Cerebellar nuclear complex (tissue), 1 donor: Measurements from ENCODE around the gene CD200.

ENCODE experiments used
- DNase-seq, 2 experiments: peaks; one replicate each; lab custom pipeline; 2025; lab: John Stamatoyannopoulos, UW

The CD200 gene

DNA sequence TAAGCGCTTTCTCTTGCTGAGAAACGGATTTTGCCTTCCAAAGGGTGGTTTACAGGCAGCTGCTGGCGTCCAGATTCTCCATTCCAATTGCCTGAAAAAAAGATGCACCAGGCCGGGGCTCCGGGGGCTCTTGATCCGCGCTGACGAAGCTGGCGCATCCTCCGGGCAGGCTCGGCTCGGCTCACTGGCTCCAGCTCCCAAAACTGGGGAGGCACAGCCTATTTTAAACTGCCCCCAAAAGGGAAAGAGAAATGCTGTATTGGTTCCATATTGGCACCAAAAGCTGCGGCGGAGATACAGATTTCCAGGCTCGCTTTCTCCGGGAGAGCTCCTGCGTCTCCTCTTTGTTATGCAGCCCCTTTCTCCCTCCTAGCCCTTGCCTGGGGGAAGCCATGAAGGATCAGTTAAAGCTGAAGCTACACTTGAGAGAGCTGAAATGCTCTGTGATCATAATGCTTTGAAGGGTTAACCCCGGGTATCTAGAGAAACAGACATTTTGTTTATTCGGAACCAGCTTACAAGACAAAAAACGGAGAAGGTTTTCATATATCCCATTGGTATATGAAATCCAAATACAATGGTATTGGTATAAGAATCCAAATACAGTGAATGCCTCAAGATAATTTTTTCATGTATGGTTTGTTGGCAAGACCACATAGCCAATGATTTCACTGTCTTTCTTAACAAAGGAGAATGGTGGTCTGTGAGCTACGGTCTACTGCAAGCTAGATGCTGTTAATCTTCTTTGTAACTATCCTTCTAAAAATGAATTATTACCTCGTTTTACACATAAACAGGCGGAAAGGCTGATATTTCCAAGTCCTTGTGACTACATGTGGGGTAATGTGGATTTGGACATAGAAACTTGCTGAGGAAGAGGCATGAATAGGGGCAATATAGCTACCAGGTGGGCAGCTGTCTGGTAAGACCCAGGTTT, 693 bp downstream of the CD200 start:
- DNase-seq: peak; percentile 18 to 47

DNA sequence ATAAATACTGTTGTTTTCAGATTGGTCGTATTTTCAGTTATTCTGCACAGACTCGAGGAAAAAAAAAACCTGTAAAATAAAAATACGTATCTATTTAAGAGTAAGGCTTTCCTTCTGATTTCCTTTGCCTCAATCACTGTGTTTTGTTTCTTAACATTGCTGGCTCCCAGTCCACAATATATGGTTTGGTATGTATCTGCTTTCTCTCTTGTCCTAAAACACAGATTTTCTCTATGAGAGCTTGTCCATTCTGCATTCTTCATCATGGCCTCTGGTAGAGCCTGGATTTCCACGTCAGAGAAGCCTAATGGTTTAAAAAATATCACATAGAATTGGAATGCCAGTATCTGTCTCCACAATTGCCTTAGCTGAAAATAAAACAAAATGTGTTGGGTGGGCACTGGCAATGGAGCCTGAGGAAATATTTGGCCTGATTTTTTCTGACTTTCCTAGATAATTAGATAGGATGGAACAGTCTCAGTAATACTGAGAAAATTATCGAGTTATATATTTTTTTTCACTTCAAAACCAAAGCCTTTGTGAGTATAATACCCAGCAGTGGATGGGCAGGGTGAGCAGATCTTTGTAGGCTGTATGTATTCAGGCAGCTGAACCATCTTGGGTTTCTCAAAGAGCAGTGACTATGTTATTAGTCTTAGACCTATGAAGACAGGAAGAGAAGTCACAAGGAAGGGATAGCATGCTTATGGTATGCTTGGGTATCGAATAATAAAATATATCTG, 1.9 kb downstream of the CD200 start:
- DNase-seq: no peak

DNA sequence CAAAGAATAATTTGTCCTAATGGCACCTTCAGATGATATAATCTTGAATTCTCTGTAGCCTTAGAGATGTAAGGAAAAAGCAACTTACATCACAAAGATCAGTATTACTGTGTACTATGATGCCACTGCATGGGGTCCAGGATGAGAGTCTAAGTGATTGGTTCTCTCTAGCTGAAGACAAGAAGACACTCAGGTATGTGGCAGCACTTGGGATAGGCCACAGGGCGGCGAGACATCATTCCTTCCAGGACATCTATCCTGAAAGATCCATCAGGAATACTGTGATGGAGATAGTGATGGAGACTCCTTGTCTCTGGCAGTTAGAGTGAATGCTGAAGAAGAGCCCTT, 2.5 kb downstream of the CD200 start:
- no peak for DNase-seq

DNA sequence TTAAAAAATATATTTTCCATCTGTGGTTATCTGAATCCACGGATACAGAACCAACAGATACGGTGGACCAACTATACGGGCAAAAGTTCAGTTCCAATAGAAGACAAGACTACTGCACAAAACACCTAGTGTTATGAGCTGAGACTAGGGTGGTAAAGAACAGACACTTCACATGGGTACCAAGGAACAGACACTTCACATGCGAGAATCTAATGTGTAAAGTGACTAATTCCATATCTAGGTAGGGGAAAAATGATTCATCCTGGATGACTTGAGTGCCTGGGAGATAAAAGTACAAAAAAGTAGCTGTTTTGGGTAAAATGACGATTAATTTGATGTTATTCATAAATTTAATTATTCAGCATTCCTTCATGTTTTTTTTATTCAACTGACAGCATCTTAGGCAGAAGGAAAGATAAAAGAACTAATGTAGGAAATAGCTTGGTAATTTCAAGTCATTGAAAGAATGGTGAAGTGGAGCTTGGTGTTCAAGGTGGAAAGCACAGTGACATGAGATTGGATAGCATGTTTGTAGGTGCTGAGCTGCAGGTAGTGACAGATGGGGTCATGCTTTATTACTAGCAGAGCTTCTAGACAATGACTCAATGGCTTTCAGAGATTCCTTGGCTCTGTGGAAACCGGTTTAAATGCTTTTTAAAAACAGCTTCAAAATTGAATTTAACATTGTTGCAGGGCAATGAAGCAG, 5.2 kb downstream of the CD200 start:
- DNase-seq: no peak

DNA sequence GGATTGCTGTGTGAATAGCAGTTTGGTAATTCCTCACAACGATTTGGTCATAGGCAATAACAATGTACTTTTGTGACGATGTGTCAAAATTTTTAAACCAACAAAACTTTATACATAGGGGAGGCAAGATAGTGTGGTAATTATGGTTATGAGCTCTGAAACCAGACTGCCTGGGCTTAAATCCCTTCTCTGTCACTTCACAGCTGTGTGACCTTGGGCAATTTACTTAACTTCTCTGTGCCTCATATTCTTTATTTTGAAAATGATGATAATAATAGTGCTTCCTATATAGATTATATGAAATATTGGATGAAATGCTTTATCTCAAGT, 5.7 kb downstream of the CD200 start:
- no peak for DNase-seq

DNA sequence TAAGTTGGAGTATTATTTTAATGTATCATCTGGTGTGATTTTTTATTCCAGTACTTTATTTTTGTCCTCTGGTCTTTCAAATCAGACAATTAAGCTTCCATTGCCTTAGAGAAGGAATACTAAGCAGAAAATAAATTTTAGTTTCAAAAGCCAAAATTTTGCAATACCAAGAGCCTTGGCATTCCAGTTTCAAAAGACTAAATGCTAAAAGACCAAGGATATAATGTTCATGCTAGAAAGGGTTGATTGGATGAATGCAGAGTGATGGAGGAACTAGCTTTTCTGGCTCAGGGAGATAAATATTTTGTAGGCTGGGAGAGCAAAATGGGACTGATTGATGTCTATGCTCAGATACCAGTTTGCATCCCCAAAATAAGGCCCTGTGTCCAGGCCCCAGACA, 6.2 kb downstream of the CD200 start:
- DNase-seq: no peak

DNA sequence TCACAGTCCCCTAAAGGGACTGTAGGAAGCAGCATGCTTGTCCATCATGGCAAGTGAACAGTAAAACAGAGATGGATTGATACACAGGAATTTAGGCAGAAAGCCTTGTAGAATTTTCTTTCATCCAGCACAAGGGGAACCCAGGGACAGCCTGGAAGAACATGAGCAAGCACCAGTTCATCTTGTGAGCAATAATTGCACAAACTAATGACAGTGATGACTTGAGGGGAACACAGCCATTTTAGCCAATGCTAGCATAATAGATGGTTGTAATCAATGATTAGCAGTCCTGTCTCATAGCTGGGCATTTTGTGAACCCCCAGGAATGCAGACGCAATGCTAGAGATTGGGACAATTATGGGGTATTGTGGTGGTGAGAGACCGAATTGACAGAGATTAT, 6.7 kb downstream of the CD200 start:
- DNase-seq: no peak

DNA sequence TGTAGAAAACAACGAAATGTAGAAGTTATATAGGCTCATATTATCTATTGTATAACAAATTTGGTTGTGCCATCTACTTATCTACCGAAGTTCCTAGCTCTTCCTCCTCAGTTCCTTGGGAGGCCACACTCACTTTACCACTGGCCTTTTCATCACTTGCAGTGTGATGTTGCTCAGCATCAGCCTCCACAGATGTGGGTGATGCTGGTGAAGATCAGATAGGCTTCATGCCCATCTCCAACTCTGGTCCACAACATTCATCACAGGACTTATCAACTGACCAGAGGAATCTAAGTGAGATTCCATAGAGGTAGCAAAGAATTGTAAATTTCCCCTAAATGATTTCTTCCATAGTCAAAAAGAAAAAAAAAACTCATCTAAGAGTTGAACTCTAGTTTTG, 8.4 kb downstream of the CD200 start:
- no peak for DNase-seq

DNA sequence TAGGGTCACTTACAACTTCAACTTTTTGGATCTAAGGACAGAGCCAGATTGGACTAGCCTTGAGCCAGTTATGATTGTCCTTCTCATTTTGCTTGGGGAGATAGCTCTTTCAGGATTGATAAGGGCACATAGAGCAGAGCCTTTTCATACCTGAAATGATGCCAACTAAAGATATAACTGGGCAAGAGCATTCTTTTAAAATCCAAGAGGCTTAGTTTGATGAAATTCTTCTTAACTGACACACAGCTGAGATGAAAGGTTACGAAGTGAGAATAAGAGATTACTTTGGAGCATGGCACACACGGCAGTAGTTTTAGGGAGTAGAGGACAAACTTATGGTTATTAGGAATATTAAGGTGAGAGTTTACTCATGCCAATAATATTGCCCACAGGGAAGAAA, 12.7 kb downstream of the CD200 start:
- DNase-seq: no peak

DNA sequence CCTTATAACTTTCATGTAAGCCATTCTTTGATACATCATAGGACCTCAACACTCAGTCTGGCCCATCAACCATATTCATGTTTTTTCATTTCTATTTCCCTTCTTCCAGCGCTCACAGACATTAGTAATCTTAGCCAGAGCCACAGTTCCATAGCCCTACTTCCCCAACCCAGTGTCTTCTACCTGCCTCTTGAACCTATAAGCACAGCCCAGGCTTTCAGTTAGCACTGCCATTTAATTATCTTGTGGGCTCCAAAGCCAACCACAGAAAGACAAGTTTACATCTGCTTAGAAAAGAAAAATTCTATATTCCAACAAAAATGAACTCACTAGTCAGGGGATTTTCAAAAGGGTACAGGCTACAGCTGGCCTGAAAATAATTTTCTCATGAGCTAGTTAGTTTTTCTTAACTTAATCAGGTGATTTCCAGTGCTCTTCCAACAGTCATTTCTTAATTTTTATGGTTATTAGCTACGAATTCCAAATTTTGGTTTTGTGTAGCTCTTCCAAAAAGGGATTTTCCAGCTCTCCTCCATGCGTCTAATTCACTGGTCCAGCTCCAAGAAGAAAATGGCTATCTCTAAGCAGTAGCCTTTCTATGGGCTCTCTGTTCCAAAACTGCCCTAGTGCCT, 13.7 kb downstream of the CD200 start:
- DNase-seq: no peak

DNA sequence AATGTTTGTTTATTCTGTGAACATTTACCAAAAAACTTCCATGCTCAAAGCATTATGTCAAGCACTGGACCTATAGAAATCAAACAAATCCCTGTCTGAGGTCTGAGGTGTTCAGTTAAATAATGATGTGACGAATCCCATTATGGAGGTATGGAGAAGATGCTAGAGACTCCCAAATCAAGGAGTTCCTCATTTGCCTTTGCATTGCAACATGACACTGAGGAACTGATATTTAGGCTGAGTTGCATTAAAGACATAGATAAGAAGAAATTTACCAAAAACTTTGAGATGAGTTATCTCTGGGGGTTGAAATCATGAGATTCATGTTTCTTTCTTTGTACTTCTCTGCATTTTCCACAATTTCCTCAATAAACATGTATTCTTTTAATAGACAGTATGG, 16.0 kb downstream of the CD200 start:
- DNase-seq: no peak

DNA sequence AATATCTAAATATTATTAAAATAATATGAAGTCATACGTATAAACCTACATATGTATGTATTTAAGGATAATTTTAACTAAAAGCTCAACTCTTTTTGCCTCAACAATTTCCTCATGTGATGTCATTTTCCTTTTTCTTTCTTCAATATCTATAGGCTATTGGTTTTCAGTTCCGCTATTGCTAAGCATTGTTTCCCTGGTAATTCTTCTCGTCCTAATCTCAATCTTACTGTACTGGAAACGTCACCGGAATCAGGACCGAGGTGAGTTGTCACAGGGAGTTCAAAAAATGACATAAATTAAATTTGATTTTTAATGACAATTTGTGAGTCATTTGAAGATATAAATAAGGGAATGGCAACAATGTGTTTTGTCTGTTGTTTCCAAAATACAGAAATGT, 16.6 kb downstream of the CD200 start:
- DNase-seq: no peak

DNA sequence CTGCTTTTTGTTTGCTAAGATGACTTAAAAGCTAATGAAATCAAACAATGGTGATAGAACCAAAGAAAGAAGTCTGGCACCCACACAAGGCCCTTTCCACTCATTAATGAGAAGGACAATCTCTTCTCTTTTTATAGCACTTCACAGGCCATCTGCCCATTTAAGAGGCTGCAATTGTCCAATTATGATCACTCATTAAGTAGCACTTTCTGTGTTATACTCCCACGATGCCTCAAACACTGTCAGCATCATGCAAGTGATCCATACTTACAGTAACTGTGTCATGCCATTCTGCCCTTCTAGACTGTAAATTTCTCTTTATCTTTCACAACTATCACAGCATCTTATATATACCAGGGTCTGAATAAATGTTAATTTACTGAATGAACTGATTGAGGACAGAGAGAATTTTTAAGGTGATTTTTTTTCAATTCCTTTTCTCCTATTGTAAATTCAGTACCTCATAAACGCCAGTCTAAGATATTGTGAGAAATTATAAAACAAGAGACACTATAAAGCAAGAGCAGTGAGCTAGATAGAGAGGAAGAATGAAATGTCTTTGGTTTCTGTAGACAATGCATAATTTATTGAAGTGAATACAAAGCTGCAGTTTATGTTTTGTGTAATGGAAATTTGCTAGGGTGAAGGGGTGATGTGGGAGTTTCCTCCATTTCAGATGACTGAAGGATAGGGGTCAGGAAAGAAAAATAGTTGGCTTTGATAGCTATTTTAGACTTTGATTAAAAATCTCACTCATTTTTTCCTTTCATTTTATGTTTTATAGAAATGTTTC, 17.3 kb downstream of the CD200 start:
- DNase-seq: no peak

DNA sequence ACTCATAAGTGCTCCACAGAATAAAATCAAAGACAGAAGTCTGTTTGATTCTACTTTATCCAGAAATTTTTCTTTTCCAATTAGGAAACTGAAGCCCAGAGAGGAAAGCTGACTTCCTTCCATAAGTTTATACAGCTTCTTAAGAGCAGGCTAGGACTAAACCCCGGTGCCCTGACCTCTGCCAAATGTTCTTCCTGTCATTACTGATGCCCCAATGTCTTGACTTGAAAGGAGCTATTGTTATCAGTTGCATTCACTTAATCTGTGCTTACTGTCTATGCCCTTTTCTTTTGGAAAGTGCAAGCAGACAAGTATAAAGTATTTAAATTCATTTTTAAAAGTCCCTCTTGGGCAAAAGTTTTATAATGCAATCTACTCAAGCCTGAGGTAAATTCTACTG, 18.1 kb downstream of the CD200 start:
- no peak for DNase-seq

DNA sequence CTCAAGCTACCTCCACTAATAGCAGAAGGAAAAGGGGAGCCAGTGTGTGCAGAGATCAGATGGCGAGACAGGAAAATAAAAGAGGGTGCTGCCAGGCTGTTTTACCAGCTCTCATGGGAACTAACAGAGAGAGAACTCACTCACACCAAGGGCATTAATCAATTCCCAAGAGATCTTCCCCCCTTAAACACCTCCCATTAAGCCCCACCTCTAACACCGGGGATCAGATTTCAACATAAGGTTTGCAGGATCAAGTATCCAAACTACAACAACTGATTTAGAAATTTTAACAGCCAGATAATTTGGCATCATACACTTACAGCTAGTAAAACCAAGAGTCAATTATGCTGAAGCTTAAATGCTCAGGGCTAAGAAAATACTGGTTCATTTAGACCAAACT, 18.9 kb downstream of the CD200 start:
- no peak for DNase-seq

DNA sequence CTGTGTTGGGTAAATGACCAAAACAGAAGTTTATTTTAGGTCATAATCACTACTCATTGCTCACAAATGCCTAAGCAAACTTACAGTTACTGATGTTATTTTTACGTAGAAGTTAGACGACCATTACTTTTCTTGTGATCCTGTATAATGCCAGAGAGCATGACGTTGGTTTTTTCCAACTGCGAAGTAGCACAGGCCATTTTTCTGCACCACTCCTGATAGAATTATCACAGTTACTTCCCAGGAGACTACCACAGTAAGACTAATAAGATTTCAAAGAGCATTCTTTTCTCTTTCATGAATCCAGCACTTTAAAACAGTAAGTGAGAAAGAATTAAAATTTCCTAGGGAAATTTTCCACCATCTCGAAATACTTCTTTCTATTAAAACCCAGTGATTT, 19.8 kb downstream of the CD200 start:
- no peak for DNase-seq

DNA sequence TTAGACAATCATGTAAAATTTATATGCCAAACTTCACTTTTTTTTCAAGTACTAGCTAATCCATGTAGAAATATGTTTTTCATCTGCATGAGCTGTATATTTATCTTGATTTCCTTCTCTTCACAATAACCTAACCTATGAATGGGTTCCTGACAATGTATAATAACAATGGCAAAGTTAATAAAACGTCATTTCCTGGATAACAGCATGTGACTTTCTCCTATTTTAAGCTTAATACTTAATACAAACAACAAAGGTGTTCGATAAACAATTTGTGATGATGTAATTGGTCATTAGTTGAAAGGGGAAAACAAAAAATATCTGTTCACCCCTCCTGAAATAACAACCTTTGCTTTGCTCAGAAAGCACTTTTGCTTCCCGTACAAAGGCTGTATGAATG, 20.4 kb downstream of the CD200 start:
- no peak for DNase-seq

DNA sequence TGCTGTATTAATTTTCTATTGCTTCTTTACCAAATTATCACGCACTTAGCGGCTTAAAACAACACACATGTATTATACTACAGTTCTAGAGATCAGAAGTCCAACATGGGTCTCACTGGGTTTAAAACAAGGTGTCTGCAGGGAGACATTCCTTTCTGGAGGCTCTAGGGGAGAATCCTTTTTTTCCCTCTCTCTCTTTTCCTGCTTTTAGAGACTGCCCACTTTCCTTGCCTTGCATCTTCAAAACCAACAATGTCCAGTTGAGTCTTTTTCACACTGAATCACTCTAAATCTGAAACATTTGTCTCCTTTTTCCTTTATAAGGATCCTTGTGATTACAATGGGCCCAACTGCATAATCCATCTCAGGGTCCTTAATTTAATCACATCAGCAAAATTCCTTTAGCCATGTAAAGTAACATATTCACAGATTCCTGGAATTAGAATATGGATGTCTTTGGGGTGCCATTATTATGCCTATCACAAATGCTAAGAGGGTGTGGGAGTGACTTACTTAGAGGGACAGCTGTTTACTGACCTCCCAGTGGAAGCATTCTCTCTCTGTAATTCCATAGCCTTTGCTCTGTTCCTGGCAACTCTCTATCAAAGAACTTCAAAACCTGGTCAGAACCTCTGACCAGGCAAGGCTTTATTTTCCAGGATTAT, 21.8 kb downstream of the CD200 start:
- no peak for DNase-seq

DNA sequence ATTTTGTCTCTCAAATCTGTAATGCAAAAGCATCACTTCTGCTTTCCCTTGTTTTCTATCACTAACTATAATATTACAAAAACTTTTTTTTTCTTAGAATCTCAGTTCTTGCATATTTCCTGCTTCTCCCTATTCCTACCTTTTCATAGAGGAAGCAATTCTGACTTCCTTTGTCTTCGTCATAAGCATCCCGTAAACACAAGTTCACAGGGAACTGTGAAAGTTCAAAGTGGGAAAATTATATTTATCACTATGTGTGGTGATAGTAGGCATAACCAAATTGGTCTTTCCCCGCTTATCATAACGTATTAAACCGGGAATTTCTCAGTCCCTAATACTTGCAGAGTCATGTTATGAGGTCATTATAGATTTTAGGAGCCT, 22.3 kb downstream of the CD200 start:
- no peak for DNase-seq

DNA sequence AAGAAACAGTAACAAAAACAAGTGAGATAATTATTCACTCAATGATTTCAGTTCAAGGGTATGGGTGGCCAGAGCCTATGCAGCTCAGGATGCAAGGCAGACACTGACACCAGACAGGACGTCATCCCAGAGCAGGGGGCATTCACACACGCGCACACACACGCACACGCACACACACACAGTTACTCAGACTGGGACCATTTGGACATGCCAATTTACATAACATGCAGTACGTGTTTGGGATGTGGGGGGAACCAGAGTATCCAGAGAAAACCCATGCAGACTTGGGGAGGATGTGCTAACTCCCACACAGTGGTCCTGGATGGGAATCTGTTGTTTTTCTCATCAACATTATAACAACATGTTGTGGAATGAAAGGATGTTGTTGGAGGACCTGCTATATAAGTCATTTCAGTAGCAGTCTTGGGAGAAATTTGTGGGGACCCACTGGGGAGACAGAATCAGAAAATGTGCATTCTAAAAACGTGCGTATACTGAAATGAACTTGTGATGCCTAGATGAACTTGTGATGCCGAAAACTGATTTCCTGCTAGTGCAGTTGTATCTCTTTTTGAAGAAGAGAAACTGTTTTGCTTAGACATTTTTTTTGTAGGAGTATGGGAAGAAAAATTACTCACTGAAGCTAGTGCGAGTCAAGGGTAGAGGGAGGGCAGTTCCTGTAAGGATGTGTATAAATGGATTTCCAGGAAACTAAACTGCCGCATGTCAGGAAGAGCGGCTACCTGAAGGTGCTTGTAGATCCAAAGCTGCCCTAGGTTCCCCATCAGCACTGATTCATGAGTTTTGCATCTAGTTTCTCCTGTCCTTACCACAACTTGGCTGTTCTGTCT, 25.2 kb downstream of the CD200 start:
- DNase-seq: no peak
